IgD-negative memory B cell (primary cell): ENCODE measurements around the gene ARL2BP. TPM values are rescaled to one million over a fixed set of nuclear protein-coding genes. Genes with fewer than 3 reads are reported as not detected.

Experiments
- H3K27ac Mint-ChIP-seq, 3 donors: one replicate each; pipeline ENCODE4 v1.8.0; 2020 to 2022; ENCODE audit warnings: mild to moderate bottlenecking in 3 of 3, mixed read lengths in 3 of 3, moderate library complexity in 1 of 3
- H3K27me3 Mint-ChIP-seq: one replicate; pipeline ENCODE4 v1.8.0; 2021; ENCODE audit warnings: mixed read lengths
- H3K36me3 Mint-ChIP-seq: one replicate; pipeline ENCODE4 v1.8.0; 2020; ENCODE audit warnings: mild to moderate bottlenecking, mixed read lengths
- H3K4me1 Mint-ChIP-seq, 3 donors: one replicate each; pipeline ENCODE4 v1.8.0; 2020 to 2022; ENCODE audit warnings: mixed read lengths in 3 of 3, mild to moderate bottlenecking in 1 of 3
- H3K4me3 Mint-ChIP-seq, 4 donors: one replicate each; pipeline ENCODE4 v1.8.0; 2020 to 2022; ENCODE audit warnings: mild to moderate bottlenecking in 4 of 4, mixed read lengths in 4 of 4, moderate library complexity in 3 of 4
- H3K9me3 Mint-ChIP-seq, 3 donors: one replicate each; pipeline ENCODE4 v1.8.0; 2020 to 2021; ENCODE audit warnings: mixed read lengths in 3 of 3, mild to moderate bottlenecking in 1 of 3
- polyA plus RNA-seq: library from polyadenylated mRNA; unstranded; fragments of 300-500 nt; fragmentation: Illumina TruSeq; gene quantifications from one replicate; pipeline ENCODE4 v1.2.3, GENCODE V29; 2021

ARL2BP gene
- polyA plus RNA-seq, 1 donor from 2014 or later: 108 TPM

DNA sequence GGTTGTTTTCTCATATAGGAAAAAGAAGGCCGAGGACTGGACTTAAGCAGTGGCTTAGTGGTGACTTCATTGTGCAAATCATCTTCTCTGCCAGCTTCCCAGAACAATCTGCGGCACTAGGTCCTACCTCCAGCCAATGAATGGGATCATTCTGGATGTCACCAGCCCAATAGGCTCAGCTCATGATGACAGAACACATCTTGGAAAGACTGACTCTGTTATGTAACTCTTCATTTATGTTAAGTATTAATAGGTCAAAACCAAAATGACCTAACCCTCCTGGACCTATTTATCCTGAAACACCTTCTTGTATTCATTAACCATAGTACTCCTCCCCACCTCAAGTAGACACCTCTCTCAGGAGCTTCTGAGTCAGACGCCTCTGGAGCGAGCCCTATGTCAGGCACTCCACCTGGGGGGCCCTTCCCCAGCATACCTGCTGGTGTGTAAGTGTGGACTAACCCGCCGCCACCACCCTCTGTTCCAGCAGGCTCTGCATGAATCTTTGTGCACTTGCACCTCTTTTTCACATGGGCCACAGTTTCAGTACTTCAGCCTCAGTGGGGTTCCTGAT is 7.2 kb downstream of the ARL2BP start:
- peaks cover 5% of the 10 kb centered on the region for H3K36me3 Mint-ChIP-seq
- H3K4me1 Mint-ChIP-seq: peaks cover 0 to 1% (median 0%) of the 10 kb centered on the region in 3 donors
- H3K27me3 Mint-ChIP-seq: no peaks in the 10 kb centered on the region
- H3K27ac Mint-ChIP-seq: peak overlapping the region in 1 of 3 donors; percentile 51
- no peaks in the 10 kb centered on the region for H3K9me3 Mint-ChIP-seq
- no peak overlapping the region for H3K4me3 Mint-ChIP-seq

DNA sequence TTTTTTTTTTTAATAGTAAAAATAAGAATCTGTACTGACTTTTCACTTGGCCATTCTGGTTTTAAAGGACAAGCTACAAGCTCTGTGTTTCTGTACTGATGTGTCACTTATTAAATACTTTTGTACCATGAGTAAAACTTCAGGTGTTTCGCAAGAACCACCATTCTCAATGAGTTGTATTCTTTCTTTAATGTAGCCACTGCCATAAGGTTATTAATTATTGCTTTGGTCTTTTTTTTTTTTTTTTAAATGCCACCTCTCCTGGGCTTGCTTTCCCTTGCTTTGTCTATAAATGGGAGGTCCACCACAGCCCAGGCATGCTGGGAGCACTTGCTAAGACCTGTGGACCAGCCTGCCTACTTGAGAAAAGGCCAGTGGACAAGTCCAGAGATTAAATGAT is 8.4 kb downstream of the ARL2BP start:
- Mint-ChIP-seq H3K9me3 (no peaks in the 10 kb centered on the region), H3K36me3 (peaks cover 5% of the 10 kb centered on the region), H3K4me1 (no peaks in the 10 kb centered on the region), H3K27ac (no peak overlapping the region), H3K4me3 (no peak overlapping the region), H3K27me3 (no peaks in the 10 kb centered on the region)

DNA sequence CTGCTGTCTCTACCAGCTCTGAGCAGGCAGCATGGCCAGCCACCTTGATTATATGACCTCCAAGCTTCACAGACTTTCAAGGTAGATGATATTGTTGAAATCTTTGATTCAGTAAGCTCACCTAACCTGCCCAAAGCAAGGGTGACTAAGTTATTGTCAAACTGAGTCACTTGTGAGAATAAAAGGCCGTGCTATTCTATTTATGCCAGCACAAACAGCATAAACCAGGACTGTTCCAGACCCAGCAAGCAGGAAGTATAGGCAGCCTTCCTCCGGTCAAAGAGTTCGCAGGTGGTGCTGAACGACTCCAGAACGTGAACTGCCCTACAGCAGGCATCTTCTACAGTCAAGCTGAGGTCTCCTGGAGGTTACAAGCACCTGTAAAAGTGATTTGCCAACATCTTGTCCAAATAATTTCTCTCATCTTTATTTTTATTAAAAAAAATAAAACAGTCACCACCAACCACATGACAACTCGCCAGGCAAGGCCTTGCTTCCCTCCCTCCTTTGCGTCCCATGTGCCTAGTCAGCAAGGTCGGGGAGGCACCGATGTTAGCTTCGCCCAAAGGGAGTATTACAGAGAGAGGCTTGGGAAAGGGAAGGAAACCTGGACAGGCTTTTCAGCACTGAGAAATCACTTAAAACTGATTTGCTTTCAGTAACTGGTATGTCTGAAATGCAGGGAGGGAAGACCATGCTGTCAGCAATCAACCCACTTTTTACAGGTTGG is 10.8 kb downstream of the ARL2BP start:
- Mint-ChIP-seq H3K27me3 (no peaks in the 10 kb centered on the region), H3K27ac (no peak overlapping the region)

DNA sequence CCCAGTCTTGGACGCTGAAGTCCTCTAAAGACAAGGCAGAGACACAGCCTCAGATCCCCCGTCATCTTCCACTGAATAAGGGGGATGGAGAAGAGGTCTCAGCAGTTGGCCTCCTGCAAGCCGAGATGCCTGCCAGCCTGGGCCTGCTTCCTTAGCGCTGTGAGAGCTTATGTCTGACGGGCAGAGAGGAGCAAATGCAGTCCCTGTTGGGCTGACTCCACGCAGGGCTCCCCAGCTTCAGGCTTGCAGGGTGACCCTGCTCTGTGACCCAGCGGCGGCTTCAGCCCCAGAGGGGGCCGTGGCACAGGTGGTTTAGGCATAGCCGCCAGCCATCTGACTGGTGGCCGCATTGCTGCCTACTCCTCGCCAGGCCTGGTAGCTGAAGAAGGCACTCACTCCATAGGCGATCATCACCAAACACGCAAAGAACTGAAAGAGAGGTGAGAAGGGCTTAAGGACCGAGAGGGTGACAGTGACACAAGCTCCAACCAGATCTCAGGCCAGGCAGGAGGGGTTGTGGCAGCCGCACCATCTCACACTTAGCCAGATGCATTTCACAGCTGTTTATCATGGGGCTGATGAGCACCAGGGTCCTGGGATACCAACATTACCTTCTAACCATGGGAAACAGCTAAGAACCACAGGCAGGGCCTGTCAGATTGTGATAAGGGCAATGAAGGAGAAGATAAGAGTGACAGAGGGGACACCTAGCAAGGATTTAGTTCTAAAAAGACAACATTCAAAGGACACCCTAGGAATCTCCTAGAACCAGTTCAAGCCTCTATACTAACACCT is 11.7 kb downstream of the ARL2BP start:
- H3K4me3 Mint-ChIP-seq: no peak overlapping the region
- peaks cover 5% of the 10 kb centered on the region for H3K36me3 Mint-ChIP-seq
- H3K27me3 Mint-ChIP-seq: no peaks in the 10 kb centered on the region
- H3K4me1 Mint-ChIP-seq: peaks cover 0 to 9% (median 5%) of the 10 kb centered on the region in 3 donors
- no peak overlapping the region for H3K27ac Mint-ChIP-seq
- no peaks in the 10 kb centered on the region for H3K9me3 Mint-ChIP-seq

More for the DNA sequence above, 10.8 kb downstream of the ARL2BP start:
- H3K36me3 Mint-ChIP-seq: peaks cover 5% of the 10 kb centered on the region
- no peaks in the 10 kb centered on the region for H3K9me3 Mint-ChIP-seq
- H3K4me1 Mint-ChIP-seq: peaks cover 0 to 9% (median 5%) of the 10 kb centered on the region in 3 donors
- H3K4me3 Mint-ChIP-seq: no peak overlapping the region

DNA sequence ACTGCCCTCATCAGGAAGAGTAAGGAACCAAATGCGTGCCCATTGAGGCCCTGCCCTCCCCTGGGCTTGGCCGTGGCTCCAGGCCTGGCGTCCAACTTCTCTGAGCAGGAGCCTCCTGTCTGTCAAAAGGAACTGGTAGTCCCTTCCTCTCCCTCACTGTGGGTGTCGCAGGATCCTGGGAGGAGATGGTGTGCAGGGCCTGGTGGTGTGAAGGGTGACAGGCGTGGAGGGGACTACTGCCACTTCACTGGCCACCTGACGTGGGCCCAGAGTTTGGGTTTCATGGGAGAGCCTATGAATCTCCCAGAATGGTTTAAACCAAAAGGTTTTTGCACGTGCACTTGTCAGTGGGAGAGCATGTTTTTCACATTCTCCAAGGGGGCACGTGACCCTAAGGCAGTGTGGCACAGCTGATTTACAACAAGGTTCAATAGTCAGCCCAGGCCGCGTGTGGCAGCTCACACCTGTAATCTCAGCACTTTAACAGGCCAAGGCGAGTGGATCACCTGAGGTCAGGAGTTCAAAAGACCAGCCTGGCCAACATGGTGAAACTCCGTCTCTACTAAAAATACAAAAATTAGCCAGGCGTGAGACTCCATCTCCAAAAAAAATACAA is 12.5 kb downstream of the ARL2BP start:
- H3K27me3 Mint-ChIP-seq: no peaks in the 10 kb centered on the region
- no peak overlapping the region for H3K27ac Mint-ChIP-seq
- H3K36me3 Mint-ChIP-seq: no peaks in the 10 kb centered on the region
- peaks cover 0 to 9% (median 5%) of the 10 kb centered on the region in 3 donors for H3K4me1 Mint-ChIP-seq
- no peaks in the 10 kb centered on the region for H3K9me3 Mint-ChIP-seq
- H3K4me3 Mint-ChIP-seq: peak overlapping the region in 1 of 4 donors; percentile 3

DNA sequence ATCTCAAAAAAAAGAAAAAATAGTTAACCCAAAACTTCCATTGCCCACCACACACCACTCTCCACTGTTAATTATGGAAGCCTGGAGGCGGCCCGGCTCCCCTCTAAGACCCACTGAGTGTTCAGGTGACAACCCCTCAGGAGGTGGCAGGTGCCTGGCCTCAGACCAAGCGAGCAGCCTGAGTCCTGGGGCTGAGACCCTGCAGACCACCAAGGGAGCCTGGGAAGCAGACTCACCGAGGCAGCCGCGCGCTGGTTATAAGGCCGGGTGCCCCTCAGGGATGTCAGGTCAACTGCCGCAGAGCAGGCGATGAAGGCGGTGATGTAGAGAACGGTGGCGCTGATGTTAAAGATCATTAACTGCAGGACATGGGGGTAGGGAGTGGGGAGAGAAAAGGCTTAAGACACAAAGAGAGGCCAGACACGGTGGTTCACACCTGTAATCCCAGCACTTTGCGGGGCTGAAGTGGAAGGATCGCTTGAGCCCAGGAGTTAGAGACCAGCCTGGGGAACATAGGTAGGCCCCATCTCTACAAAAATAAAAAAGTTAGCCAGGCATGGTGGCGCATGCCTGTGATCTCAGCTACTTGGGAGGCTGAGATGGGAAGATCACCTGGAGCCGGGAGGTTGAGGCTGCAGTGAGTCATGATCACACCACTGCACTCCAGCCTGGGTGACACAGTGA is 13.3 kb downstream of the ARL2BP start:
- H3K4me3 Mint-ChIP-seq: peak overlapping the region in 1 of 4 donors; percentile 81
- no peaks in the 10 kb centered on the region for H3K36me3 Mint-ChIP-seq
- H3K4me1 Mint-ChIP-seq: peaks cover 0 to 9% (median 5%) of the 10 kb centered on the region in 3 donors
- H3K27ac Mint-ChIP-seq: no peak overlapping the region
- no peaks in the 10 kb centered on the region for H3K9me3 Mint-ChIP-seq
- H3K27me3 Mint-ChIP-seq: no peaks in the 10 kb centered on the region

DNA sequence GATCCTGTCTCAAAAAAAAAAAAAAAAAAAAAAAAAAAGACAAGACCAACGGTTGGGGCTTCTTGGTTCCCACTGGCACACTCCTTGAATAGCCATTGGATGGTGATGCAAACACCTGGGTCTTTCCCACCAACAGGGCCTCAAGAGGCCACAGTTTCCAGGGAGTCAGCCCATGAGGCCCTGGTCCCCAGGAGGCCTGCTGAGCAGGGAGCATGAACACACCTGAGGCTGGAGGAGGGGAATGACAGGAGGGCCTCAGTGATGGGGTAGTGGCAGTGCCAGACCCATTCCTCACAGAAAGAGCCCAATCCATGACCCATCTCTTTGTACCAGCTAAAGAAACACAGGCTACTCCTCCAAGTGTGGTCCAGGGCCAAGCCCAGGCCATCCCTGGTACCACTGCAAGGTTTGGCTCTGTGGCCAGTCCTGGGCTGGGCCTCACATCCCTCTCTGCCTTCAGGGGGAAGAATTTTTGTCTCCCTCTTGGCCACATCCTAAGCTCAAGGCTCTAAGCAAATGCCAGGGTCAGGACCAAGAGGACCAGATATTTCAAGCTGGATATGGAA is 13.9 kb downstream of the ARL2BP start:
- Mint-ChIP-seq H3K27me3 (no peaks in the 10 kb centered on the region), H3K4me3 (no peak overlapping the region), H3K4me1 (peaks cover 0 to 9% (median 5%) of the 10 kb centered on the region in 3 donors), H3K27ac (no peak overlapping the region), H3K9me3 (no peaks in the 10 kb centered on the region), H3K36me3 (no peaks in the 10 kb centered on the region)

DNA sequence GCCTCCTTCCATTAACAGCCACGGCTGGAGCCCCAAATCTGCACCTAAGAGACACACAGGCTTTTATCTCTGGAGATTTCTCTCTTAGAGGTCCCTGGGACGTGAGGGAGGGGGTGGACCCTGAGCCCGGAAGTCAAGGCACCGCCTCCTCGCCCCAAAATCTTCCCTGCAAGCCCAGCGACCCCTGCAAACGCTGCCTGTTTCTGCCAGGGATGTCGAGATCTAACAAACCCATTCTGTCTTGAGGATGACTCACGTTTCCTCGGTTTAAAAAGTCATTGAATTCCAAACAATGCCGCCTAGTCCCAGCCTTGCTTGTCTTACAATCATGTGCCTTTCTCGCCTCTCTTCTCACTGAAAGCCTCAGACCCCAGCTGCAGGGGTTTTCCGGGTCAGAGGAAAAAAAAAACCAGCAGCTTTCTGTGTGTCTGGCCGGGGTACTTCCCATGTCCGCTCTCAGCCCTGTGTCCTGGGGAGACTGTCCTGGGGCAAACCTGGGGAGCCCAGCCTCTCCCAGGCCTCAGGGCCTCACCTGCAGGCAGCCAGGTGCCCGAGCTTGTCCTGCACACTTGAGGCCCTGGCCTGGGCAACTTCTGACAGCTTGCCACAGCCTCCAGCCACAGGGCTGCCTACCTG is 15.4 kb downstream of the ARL2BP start:
- Mint-ChIP-seq H3K4me1 (peaks cover 2 to 9% (median 9%) of the 10 kb centered on the region in 3 donors), H3K9me3 (no peaks in the 10 kb centered on the region), H3K4me3 (peak overlapping the region in 2 of 4 donors; percentile 19 to 72), H3K36me3 (no peaks in the 10 kb centered on the region), H3K27ac (peak overlapping the region in 1 of 3 donors; percentile 8), H3K27me3 (no peaks in the 10 kb centered on the region)

DNA sequence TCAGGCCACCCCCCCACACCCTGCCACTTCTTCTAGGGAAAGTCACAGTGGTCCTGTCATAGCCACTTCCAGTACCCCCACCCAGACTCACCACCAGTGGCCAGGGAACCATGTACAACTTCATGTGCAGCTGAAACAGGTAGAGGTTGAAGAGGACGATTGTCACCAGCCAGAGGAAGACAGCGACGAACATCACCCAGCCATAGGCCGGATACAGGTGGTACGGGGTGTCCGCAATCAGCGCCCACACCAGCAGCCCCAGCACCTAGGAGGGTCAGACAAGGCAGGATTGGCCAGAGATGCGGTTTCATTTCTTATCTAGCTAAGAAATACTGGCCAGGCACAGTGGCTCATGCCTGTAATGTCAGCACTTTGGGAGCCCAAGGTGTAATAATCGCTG is 16.7 kb downstream of the ARL2BP start:
- Mint-ChIP-seq H3K9me3 (no peaks in the 10 kb centered on the region), H3K36me3 (no peaks in the 10 kb centered on the region), H3K4me1 (peaks cover 2 to 9% (median 9%) of the 10 kb centered on the region in 3 donors), H3K4me3 (no peak overlapping the region), H3K27me3 (no peaks in the 10 kb centered on the region), H3K27ac (no peak overlapping the region)

DNA sequence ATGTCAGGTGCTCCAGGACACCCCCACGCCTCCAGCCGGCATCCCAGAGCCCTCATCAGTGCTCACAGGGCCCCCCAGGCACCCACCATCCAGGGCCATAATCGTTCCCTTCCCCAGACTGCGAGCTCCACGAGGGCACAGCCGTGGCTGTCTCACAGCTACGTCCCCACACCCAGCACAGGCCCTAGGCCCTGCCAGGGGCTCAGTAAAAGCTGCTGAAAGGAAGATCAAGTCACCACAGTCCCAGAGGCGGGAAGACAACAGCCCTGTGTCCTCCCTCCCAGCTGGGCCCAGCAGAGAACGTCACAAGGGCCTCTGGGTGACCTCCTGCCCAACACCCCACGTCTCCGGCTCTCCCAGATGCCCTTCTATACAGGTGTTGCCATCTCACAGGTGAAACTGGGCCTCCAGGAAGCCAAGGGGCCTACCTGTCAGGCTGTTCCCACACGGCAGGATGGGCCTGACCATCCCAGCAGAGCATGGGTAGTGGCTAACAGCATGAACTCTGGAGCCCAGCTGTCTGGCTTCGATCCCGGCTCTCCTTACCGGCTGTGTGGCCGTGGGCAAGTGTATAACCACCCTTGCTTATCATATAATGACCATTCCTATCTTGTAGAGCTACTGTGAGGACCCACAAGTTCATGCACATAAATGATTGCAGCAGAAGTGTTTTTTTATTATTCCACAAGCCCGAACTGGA is 17.9 kb downstream of the ARL2BP start:
- Mint-ChIP-seq H3K4me1 (peaks cover 2 to 9% (median 9%) of the 10 kb centered on the region in 3 donors), H3K4me3 (no peak overlapping the region), H3K9me3 (no peaks in the 10 kb centered on the region), H3K27ac (peak overlapping the region in 1 of 3 donors; percentile 35), H3K36me3 (no peaks in the 10 kb centered on the region), H3K27me3 (no peaks in the 10 kb centered on the region)

DNA sequence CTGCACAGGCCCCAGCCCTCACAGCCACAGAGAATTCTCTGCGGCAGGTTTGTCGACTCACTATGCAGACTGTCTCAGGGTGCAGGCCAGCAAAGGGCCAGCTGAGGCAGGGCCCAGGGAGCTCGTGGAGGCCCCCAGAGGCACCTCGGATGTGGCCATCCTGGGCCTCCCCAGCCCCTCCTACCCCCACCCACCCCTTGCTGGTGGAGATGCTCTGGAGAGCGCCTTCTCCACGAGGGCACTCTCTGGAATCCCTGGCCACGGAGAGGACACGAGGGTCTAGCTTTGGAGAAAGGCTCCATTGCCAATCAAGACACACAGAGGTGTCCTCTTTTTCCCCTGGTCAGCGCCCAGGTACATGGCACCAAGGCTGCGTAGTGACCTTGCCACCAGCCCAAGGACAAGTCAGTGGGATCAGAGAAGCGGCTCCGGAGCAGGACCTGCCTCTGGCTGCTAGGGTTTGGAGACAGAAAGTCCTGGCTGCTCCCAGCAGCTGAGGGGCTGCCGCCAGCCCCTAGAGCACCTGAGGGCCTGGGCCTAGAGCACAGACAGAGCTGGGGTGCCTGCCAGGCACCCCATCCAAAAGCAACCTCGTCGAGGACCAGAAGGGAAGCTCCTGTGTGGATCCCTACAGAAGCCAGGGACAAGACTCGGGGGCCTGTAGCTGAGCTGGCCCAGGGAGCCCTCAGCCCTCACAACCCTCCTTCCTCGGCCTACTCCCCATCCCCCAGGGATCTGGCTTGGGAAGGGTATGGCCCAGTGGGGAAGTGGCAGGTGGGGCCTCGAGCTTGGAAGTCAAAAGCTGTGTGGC is 18.7 kb downstream of the ARL2BP start:
- Mint-ChIP-seq H3K4me3 (no peak overlapping the region), H3K9me3 (no peaks in the 10 kb centered on the region), H3K36me3 (no peaks in the 10 kb centered on the region), H3K27ac (no peak overlapping the region), H3K4me1 (peaks cover 2 to 9% (median 9%) of the 10 kb centered on the region in 3 donors), H3K27me3 (no peaks in the 10 kb centered on the region)

DNA sequence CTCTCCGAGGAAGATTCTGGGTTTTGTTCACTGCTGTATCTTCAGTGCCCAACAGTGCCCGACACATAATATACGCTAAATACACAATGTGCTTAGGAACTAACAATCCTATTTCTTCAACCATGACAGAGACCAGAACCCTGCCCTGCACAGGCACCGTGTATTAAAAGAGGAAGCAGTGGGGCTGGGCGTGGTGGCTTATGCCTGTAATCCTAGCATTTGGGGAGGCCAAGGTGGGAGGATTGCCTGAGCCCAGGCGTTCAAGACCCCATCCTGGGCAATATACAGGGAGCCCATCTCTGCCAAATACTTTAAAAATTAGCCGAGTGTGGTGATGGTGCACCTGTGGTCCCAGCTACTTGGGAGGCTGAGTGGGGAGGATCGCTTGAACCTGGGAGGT is 19.3 kb downstream of the ARL2BP start:
- H3K4me1 Mint-ChIP-seq: peaks cover 2 to 9% (median 9%) of the 10 kb centered on the region in 3 donors
- H3K4me3 Mint-ChIP-seq: no peak overlapping the region
- no peaks in the 10 kb centered on the region for H3K9me3 Mint-ChIP-seq
- no peaks in the 10 kb centered on the region for H3K36me3 Mint-ChIP-seq
- H3K27ac Mint-ChIP-seq: no peak overlapping the region
- peaks cover 2% of the 10 kb centered on the region for H3K27me3 Mint-ChIP-seq

DNA sequence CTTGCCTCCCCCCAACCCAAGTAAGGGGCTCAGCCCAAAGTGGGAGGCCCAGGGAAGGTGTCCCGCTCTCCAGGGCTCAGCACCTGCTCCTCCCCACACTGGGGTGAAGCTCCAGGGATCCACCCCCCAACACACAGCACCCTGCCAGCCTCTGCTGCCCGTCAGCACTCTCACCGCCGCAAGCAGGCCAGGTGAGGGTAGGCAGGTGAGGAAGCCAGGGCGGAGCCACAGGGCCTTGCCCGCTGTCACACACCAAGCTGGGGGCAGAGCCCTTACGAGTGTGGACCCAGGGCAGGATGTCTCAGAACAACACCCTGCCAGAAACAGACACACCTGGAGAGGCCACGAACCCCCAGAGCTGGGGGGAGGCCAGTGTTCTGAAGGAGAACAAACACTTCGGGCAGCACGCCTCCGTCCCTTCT is 19.9 kb downstream of the ARL2BP start:
- peak overlapping the region in 1 of 3 donors; percentile 74 for H3K27ac Mint-ChIP-seq

More for the DNA sequence above, 19.9 kb downstream of the ARL2BP start:
- Mint-ChIP-seq H3K27me3 (peaks cover 2% of the 10 kb centered on the region), H3K4me1 (peaks cover 2 to 9% (median 8%) of the 10 kb centered on the region in 3 donors), H3K9me3 (no peaks in the 10 kb centered on the region), H3K4me3 (no peak overlapping the region), H3K36me3 (no peaks in the 10 kb centered on the region)
